BLaER1 treated with 17β-estradiol and CSF1 and Interleukin-3, amounts not matched to agents 10 nM and 100 nM (cell line): Measurements from ENCODE around the gene DIP2C.
"Not testable (repeated sequence)": the region's sequence is repeated elsewhere in the genome, so short reads cannot be mapped to it uniquely, and the experiment has no call there.

Experiments
- H3K27ac ChIP-seq, 11 experiments: shearing (Covaris generic); formaldehyde crosslinking; 2 replicates each; pipeline ENCODE4 v1.8.1; 2022
- H3K27me3 ChIP-seq, 11 experiments: shearing (Covaris generic); formaldehyde crosslinking; 2 replicates each; pipeline ENCODE4 v1.8.1; 2022
- H3K36me3 ChIP-seq, 11 experiments: shearing (Covaris generic); formaldehyde crosslinking; 2 replicates each; pipeline ENCODE4 v1.8.1; 2022
- H3K4me1 ChIP-seq, 10 experiments: shearing (Covaris generic); formaldehyde crosslinking; 2 replicates each; pipeline ENCODE4 v1.8.1; 2022
- H3K4me2 ChIP-seq, 11 experiments: shearing (Covaris generic); formaldehyde crosslinking; 2 replicates each; pipeline ENCODE4 v1.8.1; 2022
- H3K4me3 ChIP-seq, 10 experiments: shearing (Covaris generic); formaldehyde crosslinking; 2 replicates each; pipeline ENCODE4 v1.8.1; 2022
- H3K9ac ChIP-seq, 11 experiments: shearing (Covaris generic); formaldehyde crosslinking; 2 replicates each; pipeline ENCODE4 v1.8.1; 2022
- H3K9me3 ChIP-seq, 11 experiments: shearing (Covaris generic); formaldehyde crosslinking; replicated peaks in 1 of 11; 2 replicates each; pipeline ENCODE4 v1.8.1; 2022
- H4K20me1 ChIP-seq, 11 experiments: shearing (Covaris generic); formaldehyde crosslinking; 2 replicates each; pipeline ENCODE4 v1.8.1; 2022
- Cebpa-rat ChIP-seq, 11 experiments: shearing (Covaris generic); IDR thresholded peaks; 2 replicates each; pipeline ENCODE4 v1.8.1; 2022

Gene DIP2C

DNA sequence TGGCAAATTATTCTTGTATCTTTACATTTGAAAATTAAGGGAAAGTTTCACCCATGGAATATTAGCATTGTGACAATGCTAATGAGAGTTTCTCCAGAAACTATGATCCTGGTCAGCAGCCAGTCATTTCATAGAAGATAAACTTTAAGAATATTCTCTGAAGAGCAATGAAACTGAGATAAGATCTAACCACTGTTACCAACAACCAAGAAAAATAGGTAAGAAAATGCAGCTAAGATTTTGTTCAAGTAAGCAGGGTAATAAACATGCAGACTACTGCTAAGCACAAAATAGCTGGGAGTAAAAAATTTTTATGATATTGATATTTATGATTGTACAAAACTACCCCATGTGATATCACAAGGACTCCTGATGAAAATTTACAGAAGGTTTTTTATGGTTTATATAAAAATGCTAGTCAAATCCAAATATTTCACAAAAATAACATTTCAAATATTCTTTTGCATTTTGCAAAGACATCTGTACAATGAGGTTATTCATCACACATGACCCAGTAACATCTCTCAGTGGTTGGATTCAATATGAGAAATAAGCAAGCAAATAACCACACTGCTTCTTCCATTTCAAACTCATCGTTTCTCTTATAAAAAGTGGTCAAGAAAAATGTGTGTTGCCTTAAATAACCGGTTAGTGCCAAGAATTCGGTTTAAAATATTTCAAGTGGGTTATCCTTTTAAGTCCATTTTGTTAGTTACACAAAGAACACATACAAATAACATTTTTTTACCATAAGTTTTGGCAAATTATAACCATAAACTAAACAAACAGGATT is 251.6 kb downstream of the DIP2C start:
- no peak overlapping the region for H3K9ac ChIP-seq
- peaks cover 0 to 10% (median 0%) of the 10 kb centered on the region in 11 experiments; a peak in 3 of 22 replicates for H4K20me1 ChIP-seq
- no peak overlapping the region for H3K4me2 ChIP-seq
- H3K36me3 ChIP-seq, result peaks cover 0 to 59% (median 8%) of the 10 kb centered on the region in 11 experiments; a peak in 12 of 22 replicates
- H3K27ac ChIP-seq, result no peak overlapping the region
- H3K27me3 ChIP-seq, result no peaks in the 10 kb centered on the region
- H3K4me1 ChIP-seq, result peaks cover 0 to 10% (median 8%) of the 10 kb centered on the region in 10 experiments; a peak in 7 of 20 replicates
- H3K9me3 ChIP-seq, result no peaks in the 10 kb centered on the region
- no peak for TF ChIP-seq Cebpa-rat (IDR thresholded peaks at IDR 0.05)
- no peak overlapping the region for H3K4me3 ChIP-seq

DNA sequence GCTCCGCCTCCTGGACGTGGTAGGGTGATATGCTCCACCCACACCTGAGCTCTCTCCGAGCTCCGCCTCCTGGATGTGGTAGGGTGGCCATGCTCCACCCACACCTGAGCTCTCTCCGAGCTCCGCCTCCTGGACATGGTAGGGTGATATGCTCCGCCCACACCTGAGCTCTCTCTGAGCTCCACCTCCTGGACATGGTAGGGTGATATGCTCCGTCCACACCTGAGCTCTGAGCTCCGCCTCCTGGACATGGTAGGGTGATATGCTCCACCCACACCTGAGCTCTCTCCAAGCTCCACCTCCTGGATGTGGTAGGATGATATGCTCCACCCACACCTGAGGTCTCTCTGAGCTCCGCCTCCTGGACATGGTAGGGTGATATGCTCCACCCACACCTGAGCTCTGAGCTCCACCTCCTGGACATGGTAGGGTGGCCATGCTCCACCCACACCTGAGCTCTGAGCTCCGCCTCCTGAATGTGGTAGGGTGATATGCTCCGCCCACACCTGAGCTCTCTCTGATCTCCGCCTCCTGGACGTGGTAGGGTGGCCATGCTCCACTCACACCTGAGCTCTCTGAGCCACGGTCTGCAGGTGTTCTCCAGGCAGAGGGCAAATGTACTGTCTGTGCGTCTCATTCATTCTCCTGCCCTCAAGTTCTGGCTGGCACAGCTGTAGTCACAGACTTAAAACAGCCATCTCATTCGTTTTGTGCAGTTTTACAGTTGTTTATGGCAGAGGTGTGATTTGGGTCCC is 252.4 kb downstream of the DIP2C start:
- Histone ChIP-seq H3K4me2 (no peak overlapping the region), H3K27ac (no peak overlapping the region)

DNA sequence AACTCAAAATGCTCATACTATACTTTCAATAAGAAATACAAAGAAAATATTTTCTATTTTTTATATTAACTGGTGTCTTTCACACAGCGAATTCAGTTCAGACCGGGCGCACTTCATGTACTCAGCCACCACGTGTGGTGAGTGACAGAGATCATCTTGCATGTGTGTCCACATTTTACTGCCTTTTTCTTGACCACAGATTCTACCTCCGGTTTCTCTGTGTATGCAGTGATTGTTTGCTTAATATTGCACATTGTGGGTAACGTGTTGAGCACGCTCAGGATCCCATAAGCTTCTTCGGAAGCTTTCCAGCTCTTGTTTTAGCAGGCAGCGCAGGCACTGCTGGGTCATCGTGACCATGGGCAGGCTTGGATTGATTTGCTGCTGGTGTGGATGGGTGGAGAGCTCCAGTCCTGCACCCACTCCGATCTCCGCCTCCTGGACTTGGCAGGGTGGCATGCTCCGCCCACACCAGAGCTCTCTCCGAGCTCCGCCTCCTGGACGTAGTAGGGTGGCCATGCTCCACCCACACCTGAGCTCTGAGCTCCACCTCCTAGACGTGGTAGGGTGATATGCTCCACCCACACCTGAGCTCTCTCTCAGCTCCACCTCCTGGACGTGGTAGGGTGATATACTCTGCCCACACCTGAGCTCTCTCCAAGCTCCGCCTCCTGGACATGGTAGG is 253.3 kb downstream of the DIP2C start:
- H3K4me2 ChIP-seq, result no peak overlapping the region

More for the DNA sequence above, 252.4 kb downstream of the DIP2C start:
- H4K20me1 ChIP-seq, result peaks cover 0 to 10% (median 0%) of the 10 kb centered on the region in 11 experiments; a peak in 3 of 22 replicates
- H3K4me3 ChIP-seq, result no peak overlapping the region
- H3K36me3 ChIP-seq, result peaks cover 0 to 58% (median 8%) of the 10 kb centered on the region in 11 experiments; a peak in 12 of 22 replicates
- no peaks in the 10 kb centered on the region for H3K9me3 ChIP-seq
- H3K4me1 ChIP-seq, result peaks cover 0 to 10% (median 8%) of the 10 kb centered on the region in 10 experiments; a peak in 7 of 20 replicates
- no peak overlapping the region for H3K9ac ChIP-seq
- no peaks in the 10 kb centered on the region for H3K27me3 ChIP-seq
- TF ChIP-seq Cebpa-rat (IDR thresholded peaks at IDR 0.05), result no peak

DNA sequence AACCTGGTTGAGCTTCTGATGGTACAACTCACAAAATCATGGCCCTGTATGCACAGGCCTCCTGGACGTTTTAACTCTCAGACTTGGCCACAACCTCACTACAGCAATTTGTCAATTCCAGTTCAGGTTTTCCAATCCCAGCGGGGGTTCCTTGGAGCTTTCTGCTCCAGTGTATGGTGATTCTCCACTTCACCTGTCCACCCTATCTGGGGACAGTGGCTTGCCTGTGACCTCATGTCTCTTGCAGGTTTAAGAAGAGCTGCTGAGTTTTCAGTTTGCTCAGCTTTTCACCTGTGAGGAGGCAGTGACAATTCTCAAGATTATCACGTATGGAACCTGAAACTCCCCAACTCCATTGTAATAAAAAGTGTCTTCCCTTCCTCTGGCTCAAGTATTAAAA is 254.1 kb downstream of the DIP2C start:
- no peaks in the 10 kb centered on the region for H3K9me3 ChIP-seq
- H3K4me1 ChIP-seq, result peaks cover 0 to 10% (median 8%) of the 10 kb centered on the region in 10 experiments; a peak in 7 of 20 replicates
- no peak overlapping the region for H3K4me3 ChIP-seq
- no peak for TF ChIP-seq Cebpa-rat (IDR thresholded peaks at IDR 0.05)
- H4K20me1 ChIP-seq, result peaks cover 0 to 8% (median 0%) of the 10 kb centered on the region in 11 experiments; a peak in 3 of 22 replicates
- H3K9ac ChIP-seq, result no peak overlapping the region
- H3K4me2 ChIP-seq, result peak overlapping the region in 5 of 11 experiments; percentile 8 to 42 (median 13); a peak in 3 of 22 replicates
- no peaks in the 10 kb centered on the region for H3K27me3 ChIP-seq
- H3K36me3 ChIP-seq, result peaks cover 0 to 41% (median 8%) of the 10 kb centered on the region in 11 experiments; a peak in 11 of 22 replicates
- no peak overlapping the region for H3K27ac ChIP-seq

More for the DNA sequence above, 253.3 kb downstream of the DIP2C start:
- Histone ChIP-seq H3K9me3 (no peaks in the 10 kb centered on the region), H4K20me1 (peaks cover 0 to 10% (median 0%) of the 10 kb centered on the region in 11 experiments; a peak in 3 of 22 replicates), H3K4me1 (peaks cover 0 to 10% (median 8%) of the 10 kb centered on the region in 10 experiments; a peak in 7 of 20 replicates), H3K9ac (no peak overlapping the region), H3K27me3 (no peaks in the 10 kb centered on the region), H3K27ac (no peak overlapping the region), H3K36me3 (peaks cover 0 to 48% (median 8%) of the 10 kb centered on the region in 11 experiments; a peak in 12 of 22 replicates), H3K4me3 (no peak overlapping the region)
- TF ChIP-seq Cebpa-rat (IDR thresholded peaks at IDR 0.05), result no peak

DNA sequence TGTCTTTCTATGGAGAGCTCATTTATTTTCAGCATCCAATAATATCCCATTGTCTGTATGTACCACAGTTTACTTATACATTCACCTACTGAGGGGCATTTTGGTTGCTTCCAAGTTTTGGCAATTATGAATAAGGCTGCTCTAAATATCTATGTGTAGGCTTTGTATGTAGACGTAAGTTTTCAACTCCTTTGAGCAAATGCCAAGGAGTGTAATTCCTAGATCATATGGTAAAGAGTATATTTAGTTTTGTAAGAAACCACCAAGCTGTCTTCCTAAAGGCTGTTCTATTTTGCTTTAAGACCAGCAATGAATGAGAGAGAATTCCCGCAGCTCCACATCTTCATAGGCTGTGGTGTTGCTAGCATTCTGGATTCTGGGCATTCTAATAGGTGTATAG is 259.8 kb downstream of the DIP2C start:
- H3K4me3 ChIP-seq, result no peak overlapping the region
- H4K20me1 ChIP-seq, result 0 out of 22 replicates have a peak, but pooled peaks cover 0 to 3% (median 0%) of the 10 kb centered on the region in 11 experiments
- no peak overlapping the region for H3K9ac ChIP-seq
- no peaks in the 10 kb centered on the region for H3K27me3 ChIP-seq
- H3K36me3 ChIP-seq, result peaks cover 0 to 11% (median 0%) of the 10 kb centered on the region in 11 experiments; a peak in 1 of 22 replicates
- H3K27ac ChIP-seq, result no peak overlapping the region
- no peak for TF ChIP-seq Cebpa-rat (IDR thresholded peaks at IDR 0.05)
- peaks cover 0 to 5% (median under 1%) of the 10 kb centered on the region in 10 experiments; a peak in 6 of 20 replicates for H3K4me1 ChIP-seq
- no peaks in the 10 kb centered on the region for H3K9me3 ChIP-seq
- H3K4me2 ChIP-seq, result no peak overlapping the region

DNA sequence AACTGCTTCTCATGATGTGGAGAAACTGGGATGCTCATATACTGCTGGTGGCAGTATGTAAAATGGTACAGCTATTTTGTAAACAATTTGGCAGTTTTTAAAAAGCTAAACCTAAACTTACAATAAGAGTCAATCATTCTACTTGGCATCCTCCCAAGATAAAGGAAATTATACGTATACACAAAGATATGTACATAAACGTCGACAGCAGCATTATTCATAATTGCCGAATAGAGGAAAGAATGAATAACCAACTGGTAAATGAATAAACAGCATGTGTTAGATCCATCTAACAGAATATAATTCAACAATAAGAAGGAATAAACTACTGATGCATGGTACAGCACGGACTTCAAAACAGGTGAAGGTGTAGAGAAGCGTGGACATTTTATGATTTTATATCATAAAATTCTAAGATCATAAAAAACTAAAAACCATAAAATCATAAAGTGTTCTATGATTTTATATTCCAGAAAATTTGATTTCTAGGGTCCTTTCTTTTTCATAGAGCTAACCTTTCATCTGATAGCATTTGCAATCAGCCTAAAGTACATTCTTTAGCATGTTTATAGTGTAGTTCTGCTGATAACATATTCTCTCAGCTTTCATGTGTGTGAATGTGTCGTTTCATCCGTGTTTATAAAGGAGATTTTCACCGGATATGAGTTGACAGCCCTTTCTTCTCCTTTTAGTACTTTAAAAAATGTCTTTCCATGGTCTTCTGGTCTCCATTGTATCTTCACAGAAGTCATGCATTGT is 261.5 kb downstream of the DIP2C start:
- Histone ChIP-seq H3K27ac (no peak overlapping the region), H3K9me3 (no peaks in the 10 kb centered on the region), H3K36me3 (peaks cover 0 to 9% (median 0%) of the 10 kb centered on the region in 11 experiments; a peak in 1 of 22 replicates), H3K4me3 (no peak overlapping the region), H3K27me3 (no peaks in the 10 kb centered on the region), H4K20me1 (0 out of 22 replicates have a peak, but pooled peaks cover 0 to under 1% (median 0%) of the 10 kb centered on the region in 11 experiments), H3K4me1 (no peaks in the 10 kb centered on the region), H3K9ac (no peak overlapping the region), H3K4me2 (no peak overlapping the region)
- no peak for TF ChIP-seq Cebpa-rat (IDR thresholded peaks at IDR 0.05)

DNA sequence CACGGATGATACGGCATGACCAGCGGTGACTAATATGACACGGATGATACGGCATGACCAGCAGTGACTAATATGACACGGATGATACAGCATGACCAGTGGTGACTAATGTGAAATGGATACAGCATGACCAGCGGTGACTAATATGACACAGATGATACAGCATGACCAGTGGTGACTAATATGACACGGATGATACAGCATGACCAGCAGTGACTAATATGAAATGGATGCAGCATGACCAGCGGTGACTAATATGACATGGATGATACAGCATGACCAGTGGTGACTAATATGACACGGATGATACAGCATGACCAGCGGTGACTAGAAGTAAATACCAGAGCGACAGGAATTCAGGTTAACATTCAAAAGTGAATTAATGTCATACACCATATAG is 264.1 kb downstream of the DIP2C start:
- not testable (repeated sequence) for H4K20me1 ChIP-seq, H3K4me2 ChIP-seq
- peaks cover 0 to 27% (median under 1%) of the 10 kb centered on the region in 11 experiments; a peak in 6 of 22 replicates for H3K36me3 ChIP-seq

DNA sequence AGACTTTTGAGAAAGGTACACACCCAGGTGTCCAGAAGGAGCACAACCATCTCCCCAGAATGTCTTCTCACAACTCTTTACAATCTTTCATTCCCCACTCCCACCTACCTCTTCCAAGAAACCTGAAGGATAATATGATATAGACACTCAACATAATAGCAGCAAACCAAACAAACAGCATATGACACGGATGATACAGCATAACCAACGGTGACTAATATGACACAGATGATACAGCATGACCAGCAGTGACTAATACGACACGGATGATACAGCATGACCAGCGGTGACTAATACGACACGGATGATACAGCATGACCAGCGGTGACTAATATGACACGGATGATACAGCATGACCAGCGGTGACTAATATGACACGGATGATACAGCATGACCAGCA is 264.7 kb downstream of the DIP2C start:
- H3K4me3 ChIP-seq, H3K9ac ChIP-seq, H3K9me3 ChIP-seq, H3K27me3 ChIP-seq, H3K4me2 ChIP-seq, H3K27ac ChIP-seq, H3K4me1 ChIP-seq, H4K20me1 ChIP-seq: not testable (repeated sequence)
- H3K36me3 ChIP-seq, result peaks cover 0 to 33% (median 7%) of the 10 kb centered on the region in 11 experiments; a peak in 7 of 22 replicates

More for the DNA sequence above, 264.1 kb downstream of the DIP2C start:
- H3K27ac ChIP-seq, H3K27me3 ChIP-seq, H3K9me3 ChIP-seq, H3K4me1 ChIP-seq, H3K4me3 ChIP-seq, H3K9ac ChIP-seq: not testable (repeated sequence)
